ENCODE data around the gene TMEM271. TPM values are rescaled to one million over a fixed set of nuclear protein-coding genes. Genes with fewer than 3 reads are reported as not detected.

The TMEM271 gene
- polyA plus RNA-seq, 1 donor from 2014 or later: 16.0 TPM

DNA sequence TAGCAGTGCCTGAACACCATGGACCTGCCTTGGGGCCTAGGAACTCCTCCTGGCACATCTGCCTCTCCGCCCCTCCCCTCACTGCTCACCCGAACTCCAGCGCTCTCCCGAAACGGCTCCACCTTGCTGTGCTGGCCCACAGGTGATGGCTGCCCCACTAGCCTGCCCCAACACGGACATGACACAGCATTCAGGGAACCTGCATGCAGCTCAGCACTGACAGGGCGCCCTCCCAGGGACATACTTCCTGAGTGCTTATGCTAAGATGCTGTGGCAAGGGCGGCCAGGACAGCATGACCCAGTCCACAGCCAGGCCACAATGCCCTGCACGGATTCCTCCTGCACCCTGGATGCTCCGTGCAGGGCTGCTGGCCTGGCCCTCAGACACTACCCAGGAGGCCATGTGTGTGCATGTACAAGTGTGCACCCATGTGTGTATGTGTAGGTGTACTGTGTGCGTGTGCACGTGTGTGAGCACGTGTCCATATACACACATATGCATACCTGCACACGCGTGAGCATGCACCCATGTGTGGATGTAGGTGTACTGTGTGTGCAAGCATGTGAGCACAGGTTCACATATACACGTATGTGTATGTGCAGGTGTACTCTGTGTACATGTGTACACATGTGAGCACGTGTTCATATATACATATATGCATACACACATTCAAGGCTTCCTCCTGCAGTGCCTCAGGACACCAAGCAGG, 6.0 kb downstream of the TMEM271 start:
- no peak overlapping the region for H3K4me2 ChIP-seq (ENCODE audit: low read length)
- peaks cover 35% of the 10 kb centered on the region for H3K27me3 ChIP-seq (ENCODE audit: insufficient read depth, low read depth, low read length)
- no peak overlapping the region for H3K4me3 ChIP-seq (ENCODE audit: low read length)
- TF ChIP-seq REST (IDR thresholded peaks at IDR 0.05; ENCODE audit: borderline replicate concordance) (no peak), POLR2AphosphoS5 (IDR thresholded peaks at IDR 0.05) (no peak), TAF1 (IDR thresholded peaks at IDR 0.05; ENCODE audit: low read depth) (no peak), EP300 (conservative IDR thresholded peaks at IDR 0.05; ENCODE audit: poor library complexity, severe bottlenecking) (no peak), SMC3 (conservative IDR thresholded peaks at IDR 0.05; ENCODE audit: poor library complexity) (no peak), CTCF (IDR thresholded peaks at IDR 0.05; ENCODE audit: poor library complexity, severe bottlenecking) (no peak), RAD21 (conservative IDR thresholded peaks at IDR 0.05) (no peak), EZH2 (IDR thresholded peaks at IDR 0.05; ENCODE audit: borderline replicate concordance, insufficient read depth, low read length, poor library complexity, severe bottlenecking) (no peak), MXI1 (conservative IDR thresholded peaks at IDR 0.05; ENCODE audit: poor library complexity, severe bottlenecking) (no peak)
- no peak overlapping the region for H2AFZ ChIP-seq (ENCODE audit: low read depth, low read length)
- H3K9me2 ChIP-seq (ENCODE audit: insufficient read depth, low read length): no peaks in the 10 kb centered on the region
- peaks cover 5% of the 10 kb centered on the region for H3K36me3 ChIP-seq (ENCODE audit: insufficient read depth, low read length)
- no peaks in the 10 kb centered on the region for H3K79me2 ChIP-seq (replicated peaks; ENCODE audit: insufficient read depth, low read length)
- peaks cover 10% of the 10 kb centered on the region for H3K9me3 ChIP-seq (ENCODE audit: low read length)
- no peaks in the 10 kb centered on the region for H4K20me1 ChIP-seq (ENCODE audit: insufficient read depth)
- no peak overlapping the region for H3K27ac ChIP-seq (ENCODE audit: low read length)
- H3F3A ChIP-seq (ENCODE audit: insufficient read depth, low read length, poor library complexity, severe bottlenecking): peaks cover 2% of the 10 kb centered on the region
- no peak overlapping the region for H3K9ac ChIP-seq (ENCODE audit: low read length)

- no peak overlapping the region for H3K4me3 ChIP-seq (ENCODE audit: low read length)
- no peak overlapping the region for H3K4me2 ChIP-seq (ENCODE audit: low read length)
- no peak overlapping the region for H2AFZ ChIP-seq (ENCODE audit: low read depth, low read length)
- H3K27me3 ChIP-seq (ENCODE audit: insufficient read depth, low read depth, low read length): peaks cover 28% of the 10 kb centered on the region
- H3K9me2 ChIP-seq (ENCODE audit: insufficient read depth, low read length): no peaks in the 10 kb centered on the region
- H3F3A ChIP-seq (ENCODE audit: insufficient read depth, low read length, poor library complexity, severe bottlenecking): no peaks in the 10 kb centered on the region
- H3K79me2 ChIP-seq (replicated peaks; ENCODE audit: insufficient read depth, low read length): no peaks in the 10 kb centered on the region
- H4K20me1 ChIP-seq (ENCODE audit: insufficient read depth): no peaks in the 10 kb centered on the region
- H3K36me3 ChIP-seq (ENCODE audit: insufficient read depth, low read length): peaks cover 5% of the 10 kb centered on the region
- H3K9me3 ChIP-seq (ENCODE audit: low read length): peaks cover 10% of the 10 kb centered on the region
- TF ChIP-seq RAD21 (conservative IDR thresholded peaks at IDR 0.05): no peak
- TF ChIP-seq SMC3 (conservative IDR thresholded peaks at IDR 0.05; ENCODE audit: poor library complexity): no peak
- TF ChIP-seq REST (IDR thresholded peaks at IDR 0.05; ENCODE audit: borderline replicate concordance): no peak
- TF ChIP-seq CTCF (IDR thresholded peaks at IDR 0.05; ENCODE audit: poor library complexity, severe bottlenecking): no peak
- no peak for TF ChIP-seq MXI1 (conservative IDR thresholded peaks at IDR 0.05; ENCODE audit: poor library complexity, severe bottlenecking)
- no peak for TF ChIP-seq EP300 (conservative IDR thresholded peaks at IDR 0.05; ENCODE audit: poor library complexity, severe bottlenecking)
- TF ChIP-seq POLR2AphosphoS5 (IDR thresholded peaks at IDR 0.05): no peak
- TF ChIP-seq TAF1 (IDR thresholded peaks at IDR 0.05; ENCODE audit: low read depth): no peak
- no peak for TF ChIP-seq EZH2 (IDR thresholded peaks at IDR 0.05; ENCODE audit: borderline replicate concordance, insufficient read depth, low read length, poor library complexity, severe bottlenecking)
- no peak overlapping the region for H3K9ac ChIP-seq (ENCODE audit: low read length)
- H3K27ac ChIP-seq (ENCODE audit: low read length): no peak overlapping the region
These were observed 7.1 kb downstream of the TMEM271 start for GRCh38 chr4:568962-569361.

All from neural cell (in vitro differentiated cells).